ENCODE measurements around the gene TREML1.

DNA sequence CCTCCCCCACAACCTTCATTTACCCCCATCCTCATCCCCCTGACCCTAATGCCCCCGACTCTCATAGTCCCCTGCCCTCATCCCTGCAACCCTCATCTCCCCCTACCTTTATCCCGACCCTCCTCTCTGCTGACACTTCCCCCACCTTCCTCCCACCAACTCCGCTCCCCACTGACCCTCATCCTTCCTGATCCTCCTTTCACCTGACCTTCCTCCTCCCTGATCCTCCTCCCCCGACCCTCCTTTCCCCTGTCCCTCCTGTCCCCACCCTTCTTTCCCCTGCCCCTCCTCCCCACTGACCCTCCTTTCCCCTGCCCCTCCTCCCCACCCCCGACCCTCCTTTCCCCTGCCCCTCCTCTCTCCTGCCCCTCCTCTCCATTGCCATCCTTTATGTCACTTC, 39.7 kb upstream of the TREML1 start:
- TF ChIP-seq, protein P1, sequence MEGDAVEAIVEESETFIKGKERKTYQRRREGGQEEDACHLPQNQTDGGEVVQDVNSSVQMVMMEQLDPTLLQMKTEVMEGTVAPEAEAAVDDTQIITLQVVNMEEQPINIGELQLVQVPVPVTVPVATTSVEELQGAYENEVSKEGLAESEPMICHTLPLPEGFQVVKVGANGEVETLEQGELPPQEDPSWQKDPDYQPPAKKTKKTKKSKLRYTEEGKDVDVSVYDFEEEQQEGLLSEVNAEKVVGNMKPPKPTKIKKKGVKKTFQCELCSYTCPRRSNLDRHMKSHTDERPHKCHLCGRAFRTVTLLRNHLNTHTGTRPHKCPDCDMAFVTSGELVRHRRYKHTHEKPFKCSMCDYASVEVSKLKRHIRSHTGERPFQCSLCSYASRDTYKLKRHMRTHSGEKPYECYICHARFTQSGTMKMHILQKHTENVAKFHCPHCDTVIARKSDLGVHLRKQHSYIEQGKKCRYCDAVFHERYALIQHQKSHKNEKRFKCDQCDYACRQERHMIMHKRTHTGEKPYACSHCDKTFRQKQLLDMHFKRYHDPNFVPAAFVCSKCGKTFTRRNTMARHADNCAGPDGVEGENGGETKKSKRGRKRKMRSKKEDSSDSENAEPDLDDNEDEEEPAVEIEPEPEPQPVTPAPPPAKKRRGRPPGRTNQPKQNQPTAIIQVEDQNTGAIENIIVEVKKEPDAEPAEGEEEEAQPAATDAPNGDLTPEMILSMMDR (IDR thresholded peaks at IDR 0.05) = no peak
- no peak for TF ChIP-seq EZH2 (IDR thresholded peaks at IDR 0.05)

Measured in neural progenitor cell (in vitro differentiated cells).